Activated naive CD8-positive, alpha-beta T cell treated with anti-CD3 and anti-CD28 coated beads for 36 hours (primary cell): Measurements from ENCODE around the gene TM7SF2. TPM values are rescaled to one million over a fixed set of nuclear protein-coding genes. Genes with fewer than 3 reads are reported as not detected.

Experiments used
- DNase-seq: peaks from one replicate; pipeline ENCODE4 v3.0.0; 2021
- H3K27ac Mint-ChIP-seq: one replicate; pipeline ENCODE4 v1.8.0; 2022; ENCODE audit warnings: mild to moderate bottlenecking, moderate library complexity, mixed read lengths
- H3K27me3 Mint-ChIP-seq: one replicate; pipeline ENCODE4 v1.8.0; 2022; ENCODE audit warnings: mild to moderate bottlenecking, mixed read lengths
- H3K36me3 Mint-ChIP-seq: one replicate; pipeline ENCODE4 v1.8.0; 2021; ENCODE audit warnings: mild to moderate bottlenecking, mixed read lengths
- H3K4me1 Mint-ChIP-seq: one replicate; pipeline ENCODE4 v1.8.0; 2021; ENCODE audit warnings: mixed read lengths
- H3K4me3 Mint-ChIP-seq: one replicate; pipeline ENCODE4 v1.8.0; 2022; ENCODE audit warnings: mild to moderate bottlenecking, moderate library complexity, mixed read lengths
- H3K9me3 Mint-ChIP-seq: one replicate; pipeline ENCODE4 v1.8.0; 2022; ENCODE audit warnings: mixed read lengths
- total RNA-seq, 2 experiments: library from RNA; stranded (reverse); gene quantifications; one replicate each; pipeline ENCODE4 v1.2.3, GENCODE V29; 2021

Gene TM7SF2
- total RNA-seq, 2 experiments from 2014 or later: 12.3 to 14.7 TPM

DNA sequence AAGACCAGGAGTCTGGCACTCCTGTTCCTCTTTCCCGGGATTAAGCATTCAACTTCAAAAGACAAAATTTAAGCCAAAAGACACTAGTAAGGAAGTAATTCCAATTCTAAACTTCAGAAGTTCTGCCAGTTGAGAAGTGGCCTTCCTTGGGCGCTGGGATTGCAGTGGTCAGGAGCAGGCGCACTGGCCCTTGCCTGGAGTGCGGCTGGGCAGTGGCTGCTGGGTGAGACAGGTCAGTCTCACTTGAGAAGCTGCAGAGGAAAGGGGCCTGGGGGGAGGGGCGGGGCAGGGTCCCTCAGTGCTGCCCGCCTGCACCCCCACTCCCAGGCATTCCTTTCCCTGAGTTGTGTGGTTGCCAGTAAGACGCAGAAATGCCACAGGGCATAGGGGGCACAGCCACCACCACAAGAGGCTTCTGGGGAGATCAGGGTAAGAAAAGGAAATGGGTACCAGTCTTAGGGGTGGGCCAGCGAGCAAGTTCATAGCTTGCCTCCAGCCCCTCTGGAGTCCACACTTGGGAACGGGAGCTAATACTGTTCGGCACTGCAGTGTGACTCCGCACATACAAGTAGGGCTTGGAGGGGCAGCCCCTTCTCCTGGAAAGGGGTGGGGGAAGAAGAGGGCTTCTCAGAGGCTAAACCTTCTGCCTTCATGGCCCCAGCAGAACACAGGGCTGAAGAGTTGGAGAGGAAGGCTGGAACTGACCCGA is 16.0 kb downstream of the TM7SF2 start:
- no peak for DNase-seq
- Mint-ChIP-seq H3K27me3 (no peaks in the 10 kb centered on the region), H3K4me1 (peaks cover 13% of the 10 kb centered on the region), H3K9me3 (no peaks in the 10 kb centered on the region), H3K36me3 (peaks cover 10% of the 10 kb centered on the region), H3K27ac (no peak overlapping the region), H3K4me3 (no peak overlapping the region)

DNA sequence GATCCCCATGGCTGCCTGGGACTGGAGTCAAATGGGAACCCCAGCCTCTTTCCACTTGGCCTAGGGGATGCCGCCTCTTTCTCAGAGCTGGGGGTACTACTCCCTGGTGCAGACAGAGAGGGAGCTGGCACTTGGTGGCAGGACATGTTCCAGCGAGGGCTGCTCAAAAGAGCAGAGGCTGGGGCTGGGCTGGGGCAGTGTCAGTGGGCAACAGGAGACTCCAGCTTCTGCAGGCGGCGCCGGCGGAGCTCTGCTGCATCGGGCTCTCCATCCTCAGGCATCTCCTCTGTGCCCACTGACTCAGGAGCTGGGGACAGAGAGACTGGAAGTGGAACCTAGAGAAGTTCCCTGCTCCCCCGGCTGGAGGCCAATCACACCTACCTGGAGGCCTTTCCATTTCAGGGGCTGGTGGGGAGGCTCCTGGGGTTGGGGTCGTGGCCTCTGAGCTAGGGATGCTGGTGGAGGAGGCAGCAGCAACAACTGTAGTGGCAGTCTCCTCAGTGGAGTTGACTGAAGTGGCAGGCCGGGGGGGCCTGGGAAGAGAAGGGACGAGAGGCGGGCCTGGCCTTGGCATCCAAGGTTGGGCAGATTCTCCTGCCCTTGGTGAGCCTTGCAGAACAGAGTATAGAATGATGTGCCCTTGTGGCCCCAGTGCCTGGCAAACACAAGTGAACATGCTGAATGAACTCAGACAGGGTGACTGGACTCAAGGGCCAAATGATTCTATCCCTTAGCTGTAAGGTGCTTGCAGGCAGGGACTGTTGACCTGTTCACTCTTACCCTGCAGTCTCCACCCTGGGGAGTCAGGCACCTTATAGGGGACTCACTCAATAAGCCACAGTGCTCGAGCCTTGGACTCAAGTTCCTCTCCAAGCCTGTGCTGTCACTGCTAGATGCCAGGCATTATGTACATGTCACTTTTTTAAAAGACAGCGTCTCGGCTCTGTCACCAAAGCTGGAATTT is 16.8 kb downstream of the TM7SF2 start:
- Mint-ChIP-seq H3K27ac (no peak overlapping the region), H3K27me3 (no peaks in the 10 kb centered on the region), H3K4me1 (peaks cover 16% of the 10 kb centered on the region), H3K9me3 (no peaks in the 10 kb centered on the region), H3K4me3 (no peak overlapping the region), H3K36me3 (peaks cover 10% of the 10 kb centered on the region)
- no peak for DNase-seq

DNA sequence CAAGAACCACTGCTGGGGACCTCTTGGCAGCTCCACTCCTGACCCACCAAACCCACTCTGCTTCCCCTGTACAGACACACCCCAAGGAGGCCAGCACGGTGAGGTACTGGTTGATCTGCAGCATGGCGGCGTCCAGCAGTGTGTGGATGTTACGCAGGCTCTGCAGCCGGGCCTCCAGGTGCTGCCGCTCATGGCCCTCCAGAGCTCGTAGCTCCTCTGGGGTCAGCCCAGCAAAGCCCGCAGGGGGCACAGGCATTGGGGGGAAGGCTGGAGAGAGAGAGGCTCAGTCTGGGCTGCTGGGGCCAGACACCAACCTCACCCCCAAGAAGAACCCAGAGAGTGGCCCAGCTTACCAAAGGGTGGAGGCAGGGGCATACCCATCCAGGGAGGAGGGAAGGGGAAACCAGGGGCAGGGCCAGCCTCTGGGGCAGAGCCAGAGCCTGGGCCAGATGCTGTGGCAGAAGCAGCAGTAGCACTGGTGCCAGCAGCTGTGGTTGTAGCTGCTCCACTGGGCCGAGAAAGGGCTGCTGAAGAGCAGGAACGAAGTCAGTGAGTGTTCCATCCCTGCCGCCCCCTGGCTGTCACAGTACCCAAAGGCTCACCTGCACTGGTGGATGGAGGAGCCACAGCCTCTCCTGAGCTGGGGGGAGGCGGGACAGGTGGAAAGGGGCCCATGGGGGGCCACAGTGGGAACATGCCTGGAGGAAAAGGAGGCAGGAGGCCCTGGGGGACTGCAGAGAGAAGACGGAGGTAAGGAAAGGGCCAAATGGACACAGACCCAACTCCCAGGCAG is 18.2 kb downstream of the TM7SF2 start:
- Mint-ChIP-seq H3K36me3 (peaks cover 6% of the 10 kb centered on the region), H3K27ac (no peak overlapping the region)

DNA sequence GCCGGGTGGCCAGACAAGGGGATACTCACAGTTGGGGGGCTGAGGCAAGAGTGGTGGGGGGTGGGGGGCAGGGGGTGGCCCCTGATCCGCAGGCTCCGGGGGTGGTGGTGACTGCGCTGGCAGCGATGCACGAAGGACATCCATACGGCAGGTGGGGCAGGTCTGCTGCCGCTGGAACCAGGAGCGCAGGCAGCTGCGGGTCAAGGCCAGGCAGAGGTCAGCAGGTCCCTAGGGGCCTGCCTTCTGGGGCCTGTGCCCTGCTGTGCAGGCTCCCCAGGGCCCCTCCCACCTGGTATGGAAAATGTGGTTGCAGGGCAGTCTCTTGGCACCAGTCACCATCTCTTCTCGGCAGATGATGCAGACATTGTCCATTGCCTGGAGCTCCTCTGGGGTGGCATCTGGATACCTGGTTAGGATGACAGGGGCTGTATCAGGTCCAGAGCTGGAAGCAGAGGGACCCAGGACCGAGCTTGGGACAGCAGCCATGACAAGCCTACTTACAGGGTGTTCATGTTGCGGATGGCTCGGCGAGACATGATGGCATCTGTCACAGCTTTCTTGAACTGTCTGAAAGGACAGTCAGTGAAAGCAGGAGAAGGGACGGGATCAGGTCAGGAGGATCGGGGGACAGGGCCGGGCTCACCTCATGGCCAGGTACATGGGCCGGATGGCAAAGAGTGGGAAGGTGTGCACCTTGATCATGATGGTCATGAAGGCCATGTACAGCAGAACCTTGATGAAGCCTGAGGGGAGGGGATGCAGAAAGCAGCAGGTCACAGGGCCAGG is 19.2 kb downstream of the TM7SF2 start:
- H3K4me3 Mint-ChIP-seq: no peak overlapping the region
- peaks cover 15% of the 10 kb centered on the region for H3K4me1 Mint-ChIP-seq
- DNase-seq: no peak
- H3K36me3 Mint-ChIP-seq: peaks cover 6% of the 10 kb centered on the region
- H3K9me3 Mint-ChIP-seq: no peaks in the 10 kb centered on the region
- H3K27me3 Mint-ChIP-seq: no peaks in the 10 kb centered on the region
- H3K27ac Mint-ChIP-seq: peak overlapping the region; percentile 47

More for the DNA sequence above, 18.2 kb downstream of the TM7SF2 start:
- H3K27me3 Mint-ChIP-seq: no peaks in the 10 kb centered on the region
- no peak for DNase-seq
- H3K9me3 Mint-ChIP-seq: no peaks in the 10 kb centered on the region
- H3K4me1 Mint-ChIP-seq: peaks cover 15% of the 10 kb centered on the region
- H3K4me3 Mint-ChIP-seq: no peak overlapping the region

DNA sequence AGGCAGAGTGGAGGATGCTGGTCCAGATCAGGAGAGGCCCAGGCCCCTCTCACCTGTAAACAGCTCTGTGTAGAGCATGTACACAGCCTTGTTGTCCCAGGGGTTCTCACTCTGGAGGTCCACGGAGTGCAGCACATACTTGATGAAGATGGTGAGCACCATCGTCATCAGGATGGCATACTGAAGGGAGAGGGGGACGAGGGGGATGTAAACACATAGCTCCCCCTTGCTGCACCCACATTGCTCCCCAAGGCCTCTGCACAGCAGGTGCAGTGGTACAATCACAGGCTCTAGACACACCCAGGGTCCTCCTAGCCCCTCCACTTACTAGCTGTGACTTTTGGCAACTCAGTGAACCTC is 19.7 kb downstream of the TM7SF2 start:
- no peak overlapping the region for H3K4me3 Mint-ChIP-seq
- no peak for DNase-seq
- no peaks in the 10 kb centered on the region for H3K27me3 Mint-ChIP-seq
- H3K27ac Mint-ChIP-seq: no peak overlapping the region
- H3K4me1 Mint-ChIP-seq: peaks cover 21% of the 10 kb centered on the region
- H3K9me3 Mint-ChIP-seq: no peaks in the 10 kb centered on the region
- peaks cover 6% of the 10 kb centered on the region for H3K36me3 Mint-ChIP-seq

DNA sequence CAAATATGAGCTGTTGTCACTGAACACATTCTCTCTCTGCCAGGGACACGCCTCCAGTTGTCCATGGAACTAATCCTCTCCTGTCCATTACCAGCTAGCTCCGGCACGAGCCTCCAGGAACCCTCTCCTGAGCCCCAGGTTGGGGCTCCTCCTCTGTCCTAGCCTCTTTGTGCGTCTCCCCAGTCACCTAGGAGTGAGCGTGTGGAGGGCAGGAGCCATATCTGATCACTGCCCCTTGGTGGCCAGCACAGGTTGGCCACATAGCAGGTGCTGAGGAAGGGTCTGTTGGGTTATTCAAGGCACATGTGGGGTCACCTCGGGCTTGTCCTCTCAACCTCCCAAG is 20.2 kb downstream of the TM7SF2 start:
- Mint-ChIP-seq H3K4me1 (peaks cover 24% of the 10 kb centered on the region), H3K36me3 (peaks cover 6% of the 10 kb centered on the region), H3K27ac (no peak overlapping the region), H3K27me3 (no peaks in the 10 kb centered on the region), H3K4me3 (no peak overlapping the region), H3K9me3 (no peaks in the 10 kb centered on the region)
- no peak for DNase-seq

DNA sequence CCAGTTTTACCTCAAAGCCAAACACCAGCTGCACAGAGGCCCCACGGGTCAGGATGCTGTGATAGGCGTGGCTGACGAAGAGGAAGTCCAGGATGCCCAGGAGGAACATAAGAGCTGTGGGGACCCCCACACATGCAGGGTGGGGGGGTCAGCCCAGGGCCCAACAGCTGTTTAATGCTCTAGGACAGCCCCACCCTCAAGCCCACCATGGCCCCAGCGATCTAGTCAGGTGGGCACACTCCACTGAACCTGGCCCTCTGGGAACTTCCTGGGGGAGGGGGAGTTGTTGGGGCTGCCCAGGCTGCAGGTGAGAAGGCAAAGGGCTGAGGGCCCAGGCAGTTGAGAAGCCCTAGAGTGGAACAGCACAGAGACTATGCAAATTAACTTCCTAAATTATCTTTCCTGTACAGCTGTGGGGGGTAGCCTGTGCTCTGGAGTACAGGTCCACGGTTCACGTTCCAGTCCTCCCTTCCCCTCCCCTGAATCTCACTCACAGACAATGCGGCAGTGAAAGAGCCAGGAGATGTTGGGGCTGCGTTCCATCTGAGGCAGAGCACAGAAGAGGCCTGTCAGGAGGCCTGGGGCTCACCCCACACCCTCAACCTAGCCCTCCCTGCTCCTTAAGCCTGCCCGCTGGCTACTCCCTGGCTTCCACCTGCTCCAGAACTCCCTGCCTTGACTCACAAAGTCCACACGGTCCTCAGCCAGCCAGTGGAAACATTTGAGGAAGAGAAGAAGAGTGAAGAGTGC is 20.7 kb downstream of the TM7SF2 start:
- H3K4me1 Mint-ChIP-seq: peaks cover 24% of the 10 kb centered on the region
- DNase-seq: no peak
- no peaks in the 10 kb centered on the region for H3K9me3 Mint-ChIP-seq
- peak overlapping the region; percentile 99 for H3K27ac Mint-ChIP-seq
- H3K36me3 Mint-ChIP-seq: peaks cover 6% of the 10 kb centered on the region
- H3K4me3 Mint-ChIP-seq: peak overlapping the region; percentile 98
- H3K27me3 Mint-ChIP-seq: no peaks in the 10 kb centered on the region

DNA sequence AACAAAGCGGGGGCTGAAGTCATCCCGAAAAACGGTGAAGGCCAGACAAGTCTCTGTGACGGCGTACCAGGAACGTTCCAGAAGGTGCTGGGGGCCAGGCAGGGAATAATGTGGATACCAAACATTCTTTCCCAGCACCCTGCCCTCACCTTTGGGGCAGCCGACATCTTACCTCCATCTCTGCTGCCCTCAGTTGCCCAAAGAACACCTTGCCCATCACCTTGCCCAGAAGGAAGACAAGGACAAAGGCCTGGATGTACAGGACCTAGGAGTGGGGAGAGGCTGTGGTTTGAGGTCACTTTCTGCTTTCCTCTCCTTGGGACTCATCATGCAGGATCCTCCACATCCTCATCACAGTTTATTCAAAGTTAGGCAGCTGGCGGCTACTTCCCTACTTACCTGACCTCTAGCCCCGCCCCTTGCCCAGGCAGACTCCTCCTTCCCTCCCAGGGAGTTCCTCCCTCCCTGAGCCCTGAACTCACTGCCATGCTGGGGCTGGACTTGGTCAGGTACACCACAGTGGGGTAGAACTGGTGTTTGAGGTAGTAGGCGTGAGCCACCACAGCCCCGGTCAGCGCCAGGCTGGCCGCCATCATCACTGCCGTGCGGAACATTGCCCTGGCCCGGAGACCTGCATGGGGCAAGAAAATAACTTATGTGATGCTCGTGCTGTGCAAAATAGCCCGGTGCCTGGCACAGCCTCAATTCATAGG is 21.5 kb downstream of the TM7SF2 start:
- Mint-ChIP-seq H3K27ac (peak overlapping the region; percentile 99), H3K27me3 (no peaks in the 10 kb centered on the region), H3K9me3 (no peaks in the 10 kb centered on the region), H3K4me1 (peaks cover 24% of the 10 kb centered on the region), H3K4me3 (peak overlapping the region; percentile 98), H3K36me3 (peaks cover 6% of the 10 kb centered on the region)
- DNase-seq: peak; percentile 61

DNA sequence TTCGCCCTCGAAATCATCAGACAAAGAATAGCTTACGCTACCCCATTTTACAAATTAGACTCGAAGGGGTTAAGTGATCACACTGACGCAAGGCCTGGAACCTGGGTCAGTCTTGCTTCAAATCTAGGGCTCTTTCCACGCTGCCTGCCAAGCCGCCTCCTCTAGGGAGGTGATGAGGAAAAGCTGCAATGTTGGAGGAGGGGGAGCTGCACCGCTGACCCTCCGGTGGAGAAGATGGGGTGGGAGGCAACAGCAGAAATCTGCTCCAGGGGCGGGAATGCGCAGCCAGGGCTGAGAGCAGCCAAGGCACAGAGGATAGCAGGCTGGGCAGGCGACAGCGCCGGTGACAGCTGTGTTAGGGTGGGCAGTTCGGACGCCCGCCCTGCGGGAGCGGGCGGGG is 22.1 kb downstream of the TM7SF2 start:
- Mint-ChIP-seq H3K9me3 (no peaks in the 10 kb centered on the region), H3K4me3 (peak overlapping the region; percentile 98), H3K4me1 (peaks cover 24% of the 10 kb centered on the region), H3K27ac (peak overlapping the region; percentile 99), H3K36me3 (peaks cover 6% of the 10 kb centered on the region), H3K27me3 (no peaks in the 10 kb centered on the region)
- no peak for DNase-seq

DNA sequence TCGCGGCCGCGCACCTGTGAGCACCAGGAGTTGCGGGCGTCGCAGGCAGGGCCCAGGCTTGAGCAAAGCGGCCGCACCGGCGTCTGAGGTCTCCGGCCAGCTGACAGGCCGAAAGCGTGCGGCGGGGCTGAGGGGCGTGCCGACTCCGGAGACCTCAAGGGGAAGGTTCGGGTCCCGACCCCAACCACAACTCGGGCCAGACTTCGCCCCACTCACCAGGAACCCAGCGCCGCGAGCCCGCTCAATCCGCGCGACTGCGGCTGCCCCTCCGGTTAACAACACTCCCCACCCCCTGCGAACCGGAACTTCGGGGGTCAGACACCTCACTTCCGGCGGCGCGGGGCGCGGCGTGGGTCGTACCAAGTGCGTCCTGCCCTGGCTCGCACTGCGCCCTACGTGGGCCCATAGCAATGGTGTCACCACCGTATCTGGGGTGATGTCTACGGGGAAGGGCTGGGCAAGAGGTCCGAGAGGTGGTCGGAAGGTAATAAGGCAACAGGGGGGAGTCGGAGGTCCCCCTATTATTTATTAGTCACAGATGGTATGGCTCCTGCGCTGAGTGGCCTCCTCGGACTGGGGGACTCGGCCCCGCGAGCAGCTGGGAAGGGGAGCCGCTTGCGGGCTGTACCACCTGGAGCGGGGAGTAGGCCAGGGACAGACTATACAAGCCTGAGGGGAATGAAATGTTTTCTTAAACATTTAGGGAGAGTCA is 22.7 kb downstream of the TM7SF2 start, which contains the start of gene SYVN1:
Gene SYVN1, minus strand, starts transcription at position 280 of the 712 bp plus-strand sequence. CDS start 918 bp downstream, outside the sequence.
- Mint-ChIP-seq H3K4me3 (peak within 1 kb of the TSS; percentile 98), H3K27ac (peak within 1 kb of the TSS; percentile 99), H3K27me3 (no peaks in the 10 kb centered on the region), H3K4me1 (peaks cover 24% of the 10 kb centered on the region), H3K36me3 (peaks cover 6% of the 10 kb centered on the region), H3K9me3 (no peaks in the 10 kb centered on the region)
- peak; percentile 92 for DNase-seq

DNA sequence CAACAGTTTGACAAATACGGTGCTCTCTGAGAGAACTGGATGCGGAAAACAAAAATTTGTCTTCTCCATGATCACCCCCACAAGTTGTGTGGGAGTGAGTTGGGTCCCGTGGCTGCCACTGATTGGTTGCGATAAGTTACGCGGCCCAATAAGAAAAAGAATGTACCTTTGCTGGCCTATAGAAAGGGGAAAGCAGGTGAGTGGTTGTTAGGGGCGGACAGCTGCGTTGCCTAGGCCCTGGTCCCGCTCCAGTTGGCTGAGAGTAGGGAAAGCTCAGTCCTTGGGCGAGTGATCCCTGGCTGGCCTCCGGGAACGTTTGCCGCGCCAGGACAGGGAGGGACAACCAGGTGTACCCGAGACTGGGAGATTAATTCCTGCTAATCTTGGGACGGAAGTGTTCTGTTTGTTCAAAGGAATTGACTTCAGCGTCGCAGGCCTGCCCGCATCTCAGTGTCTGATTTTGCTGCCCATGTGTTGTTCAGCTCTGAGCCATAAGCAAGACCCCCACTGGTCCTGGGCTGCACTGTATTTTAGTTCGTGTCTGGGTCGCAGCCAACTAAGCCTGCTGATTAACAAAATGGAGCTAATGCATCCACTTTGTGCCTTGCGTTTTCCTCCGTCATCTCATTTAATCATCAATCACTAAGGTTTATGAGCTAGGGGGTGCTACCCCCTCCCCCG is 23.4 kb downstream of the TM7SF2 start:
- peaks cover 6% of the 10 kb centered on the region for H3K36me3 Mint-ChIP-seq
- H3K4me3 Mint-ChIP-seq: peak overlapping the region; percentile 98
- H3K27me3 Mint-ChIP-seq: no peaks in the 10 kb centered on the region
- H3K9me3 Mint-ChIP-seq: no peaks in the 10 kb centered on the region
- H3K27ac Mint-ChIP-seq: peak overlapping the region; percentile 99
- peak; percentile 81 for DNase-seq
- peaks cover 24% of the 10 kb centered on the region for H3K4me1 Mint-ChIP-seq

DNA sequence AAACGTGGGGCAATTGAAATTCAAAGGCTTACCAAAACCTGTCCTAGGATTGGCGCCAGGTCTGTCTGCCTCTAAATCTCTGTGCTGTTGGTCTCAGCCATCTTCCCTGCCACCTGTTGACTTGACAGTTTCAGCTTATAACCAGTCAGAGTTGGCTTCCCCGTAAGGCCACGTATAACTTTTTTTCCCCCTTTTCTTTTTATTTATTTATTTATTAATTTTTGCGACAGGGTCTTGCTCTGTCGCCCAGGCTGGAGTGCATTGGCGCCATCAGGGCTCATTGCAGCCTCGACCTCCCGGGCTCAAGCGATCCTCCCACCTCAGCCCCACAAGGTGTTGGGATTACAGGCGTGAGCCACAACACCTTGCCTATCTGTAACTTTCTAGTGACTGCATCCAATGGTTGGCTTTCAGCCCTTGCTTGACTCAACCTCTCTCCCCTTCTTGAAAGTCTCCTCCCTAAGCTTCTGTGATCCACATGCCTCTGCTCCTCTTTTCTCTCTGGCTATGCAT is 24.0 kb downstream of the TM7SF2 start:
- H3K27me3 Mint-ChIP-seq: no peaks in the 10 kb centered on the region
- H3K27ac Mint-ChIP-seq: peak overlapping the region; percentile 99
- peaks cover 6% of the 10 kb centered on the region for H3K36me3 Mint-ChIP-seq
- H3K4me1 Mint-ChIP-seq: peaks cover 24% of the 10 kb centered on the region
- no peak for DNase-seq
- no peaks in the 10 kb centered on the region for H3K9me3 Mint-ChIP-seq
- peak overlapping the region; percentile 98 for H3K4me3 Mint-ChIP-seq
